HG02870 (cell line): ENCODE measurements around the gene CDK5RAP2.

Source experiments
- ATAC-seq: cut with Tn5 transposase; IDR thresholded peaks from one replicate; pipeline ENCODE4 v1.9.1; 2021; ENCODE audit warnings: mild to moderate bottlenecking, moderate library complexity; ENCODE audit not compliant: unreplicated experiment

The CDK5RAP2 gene

DNA sequence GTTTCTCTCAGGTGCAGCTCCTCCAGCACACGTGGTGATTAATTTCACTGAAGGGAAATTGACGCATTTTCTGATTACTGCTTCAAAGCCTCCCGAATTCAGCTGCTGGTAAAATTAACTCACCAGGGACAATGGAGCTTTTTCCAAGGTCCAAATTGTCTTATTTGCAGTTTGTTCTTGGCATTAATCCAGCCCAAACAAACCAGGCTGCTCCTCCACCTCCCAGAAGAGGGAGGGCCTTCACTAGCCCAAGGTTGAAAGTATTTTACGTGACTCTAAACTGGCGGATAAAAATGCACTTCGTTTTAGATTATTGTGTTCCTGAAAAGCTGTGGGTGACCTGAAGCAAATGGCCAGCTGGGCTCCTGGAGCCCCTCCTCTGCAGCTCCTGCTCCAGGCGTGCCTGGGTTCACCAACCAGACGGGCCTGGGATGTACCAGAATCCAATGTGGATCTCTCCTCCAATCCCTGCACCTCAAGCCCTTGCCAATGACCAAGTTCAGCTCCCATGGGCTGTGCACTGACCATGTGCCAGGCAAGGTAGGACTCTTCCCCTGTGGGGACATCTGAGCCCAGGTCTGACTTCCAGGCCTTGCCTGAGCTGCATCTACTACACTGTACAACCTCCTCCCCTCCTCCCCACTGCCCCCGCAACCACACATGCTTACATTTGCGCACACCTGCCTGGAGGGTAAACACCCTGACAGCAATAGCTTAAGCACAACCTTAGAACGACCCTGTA, 193.4 kb downstream of the CDK5RAP2 start:
- ATAC-seq, result no peak

DNA sequence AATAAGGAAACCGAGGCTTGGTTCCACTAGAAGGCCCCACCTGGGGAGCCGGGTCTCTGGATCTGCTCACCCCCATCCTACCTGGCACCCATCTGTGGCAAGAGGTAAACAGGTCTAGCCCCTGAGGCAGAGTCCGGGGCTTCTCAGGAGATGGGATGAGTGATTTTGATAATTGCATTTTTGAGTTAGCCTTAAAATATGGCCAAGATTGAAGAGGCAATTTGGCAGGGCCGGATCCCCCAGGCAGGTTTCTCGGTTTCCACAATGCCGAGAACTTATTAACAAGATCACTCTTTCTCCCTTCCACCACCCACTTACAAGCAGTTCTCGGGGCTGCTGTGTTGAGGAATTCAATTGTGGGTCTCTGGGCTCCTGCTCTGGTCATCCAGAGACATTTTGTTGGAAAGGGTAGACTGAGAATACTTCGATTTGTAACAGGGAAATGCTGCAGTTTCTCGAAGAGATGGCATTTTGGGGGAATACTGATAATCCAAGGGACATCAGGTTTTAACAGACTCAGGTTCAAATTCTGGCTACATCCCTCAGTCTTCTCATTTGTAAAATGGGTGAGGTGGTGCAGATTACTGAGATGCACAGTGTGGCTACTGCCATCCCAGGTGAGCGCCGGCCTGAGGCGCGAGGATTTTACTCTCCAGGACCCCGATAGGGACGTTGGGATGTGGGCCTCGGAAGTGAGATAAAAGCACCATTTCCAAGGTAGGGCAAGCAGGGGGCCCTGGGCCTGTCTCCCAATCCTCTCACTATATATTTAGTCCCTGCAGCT, 194.2 kb downstream of the CDK5RAP2 start:
- no peak for ATAC-seq

DNA sequence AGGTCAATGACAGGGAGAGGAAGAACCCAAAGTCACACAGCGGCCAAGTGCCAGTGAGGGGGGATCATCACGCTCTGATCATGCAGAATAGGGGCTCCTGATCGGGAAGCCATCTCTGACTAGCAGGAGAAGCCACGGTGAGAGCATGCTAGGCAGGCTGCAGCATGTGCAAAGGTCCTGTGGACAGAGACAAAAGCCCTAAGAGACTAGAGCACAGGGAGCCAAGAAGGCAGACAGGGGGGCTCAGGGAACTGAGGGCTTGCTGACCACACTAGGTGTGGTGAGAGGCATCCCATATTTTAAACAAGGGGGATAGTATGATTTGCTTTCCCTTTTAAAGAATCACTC, 195.1 kb downstream of the CDK5RAP2 start:
- ATAC-seq, result no peak

DNA sequence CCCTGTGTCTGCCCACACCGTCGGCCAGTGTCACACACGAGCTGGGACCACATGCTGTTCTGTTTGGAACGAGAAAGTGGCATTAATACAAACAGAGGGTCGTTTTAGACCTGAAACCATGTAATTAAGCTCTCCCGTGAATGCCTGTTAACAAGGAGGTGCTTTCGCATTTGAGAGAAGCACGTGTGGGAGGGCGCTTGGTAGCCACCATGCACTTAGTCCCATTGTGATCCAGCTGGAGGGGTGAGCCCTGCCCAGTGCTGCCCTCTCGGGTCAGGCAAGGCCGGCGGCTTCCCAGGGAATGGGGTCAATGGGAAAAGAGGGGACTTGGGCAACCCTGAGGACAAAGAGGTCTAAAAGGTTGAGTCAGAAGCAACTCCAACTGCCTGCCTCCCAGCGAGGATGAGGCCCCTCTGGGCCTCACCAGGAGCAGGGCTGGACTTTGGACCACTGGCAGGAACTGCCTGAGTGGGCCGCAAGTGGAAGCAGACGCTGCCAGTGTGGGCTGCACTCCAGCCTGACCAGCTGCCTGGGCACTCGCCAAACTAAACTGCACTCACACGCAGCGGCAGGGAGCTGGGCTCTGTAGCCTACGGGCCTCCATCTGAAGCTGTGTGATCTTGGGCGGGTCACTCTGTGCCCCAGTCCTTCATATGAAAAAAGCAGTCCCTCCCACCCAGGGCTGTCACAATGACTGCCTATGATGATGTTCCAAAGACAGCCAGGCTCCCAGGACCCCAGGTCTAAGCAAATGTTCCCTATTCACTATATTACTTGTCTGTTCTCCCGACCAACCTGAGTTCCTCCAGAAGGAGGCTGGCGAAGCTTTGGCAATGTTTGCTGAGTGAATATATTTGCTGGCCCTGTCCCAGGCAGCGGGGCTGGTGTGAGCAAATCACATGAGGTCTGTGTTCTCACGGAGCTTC, 195.7 kb downstream of the CDK5RAP2 start:
- no peak for ATAC-seq

DNA sequence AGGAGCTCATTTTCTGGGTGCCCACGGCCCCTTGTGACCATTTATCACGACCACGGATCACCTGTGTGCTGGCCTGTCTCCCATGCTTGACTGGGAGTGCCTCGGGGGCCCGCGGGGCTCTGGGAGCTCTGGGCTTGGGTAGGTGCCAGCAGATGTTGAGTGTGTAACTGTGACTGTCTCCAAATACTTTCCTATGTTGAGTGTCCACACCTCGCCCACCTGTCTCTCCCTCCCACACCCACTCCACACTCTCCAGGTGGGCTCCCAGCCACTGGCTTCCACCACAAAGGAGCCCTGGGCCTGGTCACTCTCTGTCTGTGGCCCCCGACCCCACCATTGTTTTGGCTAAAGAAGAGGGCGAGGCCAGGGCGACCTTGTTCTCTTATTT, 196.4 kb downstream of the CDK5RAP2 start:
- no peak for ATAC-seq

DNA sequence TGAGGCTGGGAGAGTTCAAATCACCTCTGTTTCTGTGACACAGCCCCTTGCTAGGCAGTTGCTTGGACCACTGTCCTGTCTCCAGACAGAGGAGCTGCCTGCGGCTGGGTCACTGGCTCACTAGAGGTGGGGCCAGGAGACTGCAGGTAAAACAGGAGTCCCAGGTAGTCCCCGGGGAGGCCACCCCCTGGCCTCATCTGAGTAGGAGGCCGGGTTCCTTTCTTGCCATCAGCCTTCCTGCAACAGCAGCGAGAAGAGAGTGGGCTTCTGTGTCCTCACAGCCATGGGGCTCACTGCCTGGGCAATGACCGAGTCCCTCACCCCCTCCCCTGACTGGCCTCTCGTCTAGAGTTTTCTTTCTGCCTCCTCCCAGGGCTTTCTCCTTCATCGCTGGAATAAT, 197.5 kb downstream of the CDK5RAP2 start:
- ATAC-seq, result no peak

DNA sequence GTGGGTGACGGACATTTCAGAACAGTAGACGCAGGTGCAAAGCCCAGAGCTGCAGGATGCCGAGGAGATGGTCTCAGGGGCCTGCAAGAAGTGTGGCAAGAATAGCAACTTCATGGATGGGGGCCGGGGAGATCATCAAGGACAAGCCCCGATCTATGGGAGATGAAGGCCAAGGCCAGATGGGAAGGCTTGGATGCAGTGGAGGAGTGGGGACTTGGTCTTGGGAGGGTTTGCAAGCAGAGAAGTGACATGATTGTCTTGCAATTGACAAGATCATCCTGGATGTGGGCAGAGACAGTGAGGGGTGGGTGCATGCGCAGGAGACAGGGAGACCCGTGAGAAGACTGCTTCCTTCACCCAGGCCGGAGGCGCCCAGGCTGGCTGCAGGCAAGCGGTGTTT, 198.1 kb downstream of the CDK5RAP2 start:
- no peak for ATAC-seq

DNA sequence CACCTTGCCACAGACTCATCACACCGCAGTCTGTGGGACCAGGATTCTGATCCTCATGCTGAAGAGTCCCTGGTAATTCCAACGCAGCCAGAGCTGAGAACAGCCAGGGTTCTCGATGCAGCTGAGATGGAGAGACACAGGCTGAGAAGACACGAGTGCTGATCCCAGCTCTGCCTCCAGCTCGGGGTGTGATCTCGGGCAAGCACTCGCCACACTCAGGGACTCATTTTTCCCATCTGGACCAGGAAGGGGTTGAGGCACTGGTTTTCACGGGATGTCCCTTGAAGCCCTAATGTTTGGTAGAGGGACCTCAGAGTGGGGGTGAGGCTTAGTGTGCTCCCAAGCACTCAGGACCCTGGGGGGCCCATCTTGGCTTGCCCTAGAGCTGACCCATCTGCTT, 200.4 kb downstream of the CDK5RAP2 start:
- no peak for ATAC-seq

DNA sequence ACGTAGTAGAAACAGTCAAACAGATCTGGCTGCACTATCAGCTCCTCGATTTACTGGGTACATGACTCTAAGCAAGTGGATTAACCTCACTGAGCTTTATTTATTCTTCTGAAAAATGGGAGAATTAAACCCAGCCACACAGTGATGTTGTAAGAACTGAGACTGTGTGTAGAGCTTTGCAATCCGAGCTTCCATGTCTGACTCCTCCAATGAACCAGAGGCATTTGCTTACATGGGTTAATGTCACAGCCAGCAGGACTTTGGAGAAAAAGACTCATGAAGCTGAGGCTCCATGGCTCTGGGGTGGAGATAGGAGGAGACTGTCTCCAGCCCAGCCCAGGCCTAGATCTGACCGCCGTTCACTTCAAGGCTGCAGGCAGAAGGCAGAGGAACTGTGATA, 201.3 kb downstream of the CDK5RAP2 start:
- no peak for ATAC-seq

DNA sequence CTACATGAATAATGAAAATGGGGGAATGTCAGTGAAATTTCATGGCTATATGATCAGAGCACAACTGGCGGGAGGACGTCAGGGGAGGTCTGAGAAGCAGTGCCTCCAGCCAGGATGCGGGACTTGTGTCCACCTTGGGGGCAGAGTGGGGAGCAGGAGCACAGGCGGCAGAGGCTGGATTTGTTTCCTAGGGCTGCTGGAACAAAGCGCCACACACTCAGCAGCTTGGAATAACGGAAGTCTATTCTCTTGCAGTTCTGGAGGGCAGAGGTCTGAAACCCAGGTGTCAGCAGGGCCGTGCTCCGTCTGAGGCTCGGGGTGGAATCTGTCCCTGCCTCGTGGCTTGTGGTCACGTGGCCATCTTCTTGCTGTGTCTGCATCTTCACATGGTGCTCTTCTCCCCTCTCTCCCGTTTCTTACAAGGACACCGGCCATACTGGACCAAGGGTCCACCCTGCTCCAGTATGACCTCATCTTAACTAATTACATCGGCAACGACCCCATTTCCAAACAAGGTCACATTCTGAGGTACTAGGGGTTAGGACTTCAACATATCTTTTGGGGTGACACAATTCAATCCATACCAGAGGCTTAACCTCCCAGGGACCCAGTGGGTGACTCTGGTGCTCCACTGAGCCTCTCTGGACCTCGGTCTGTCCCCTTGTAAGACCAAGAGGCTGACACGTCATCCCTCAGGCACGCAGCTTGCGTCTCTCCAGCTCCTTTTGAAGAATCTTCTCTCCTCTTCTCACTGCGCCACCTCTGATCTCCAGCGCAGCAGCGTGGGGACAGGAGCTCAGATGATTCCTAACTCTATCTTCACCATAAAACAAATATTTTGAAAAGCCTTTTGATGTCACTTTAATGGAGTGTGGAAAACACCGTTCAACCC, 202.5 kb downstream of the CDK5RAP2 start:
- ATAC-seq, result no peak

DNA sequence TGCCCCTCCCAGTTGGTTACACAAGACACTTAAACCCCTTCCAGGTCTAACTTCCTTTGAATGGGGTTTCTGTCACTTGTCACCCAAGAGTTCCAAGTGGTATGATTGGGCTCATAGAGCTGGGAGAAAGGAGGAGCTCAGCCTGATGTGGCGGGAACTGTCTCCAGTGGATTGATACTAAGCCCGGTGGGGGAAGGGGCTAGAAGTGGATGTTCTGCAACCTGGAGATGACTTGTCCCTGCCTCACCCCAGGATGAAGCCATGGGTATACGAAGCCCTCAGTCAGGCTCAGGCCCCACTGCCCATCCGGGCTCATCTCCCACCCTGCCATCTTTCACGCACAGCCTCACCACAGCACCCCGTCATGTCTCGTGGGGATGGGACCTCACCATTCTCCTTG, 203.9 kb downstream of the CDK5RAP2 start:
- ATAC-seq, result no peak

DNA sequence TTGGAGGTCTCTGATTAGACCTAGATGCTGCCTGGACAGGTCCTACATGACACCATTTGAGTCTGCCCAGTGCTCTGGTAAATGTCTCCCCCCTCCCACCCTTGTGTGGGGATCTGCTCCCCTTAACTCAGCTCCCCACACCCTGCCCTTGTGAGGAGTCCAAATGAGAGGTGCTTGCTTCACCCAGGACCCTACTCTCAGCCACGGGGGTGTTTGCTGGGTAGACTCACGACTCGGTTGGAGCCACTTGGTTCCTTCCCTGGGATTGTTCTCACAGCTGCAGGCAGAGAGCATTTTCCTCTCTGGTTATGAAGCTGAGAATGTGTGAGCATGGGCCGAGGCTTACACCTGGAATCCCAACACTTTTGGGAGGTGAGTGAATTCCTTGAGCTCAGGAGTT, 204.7 kb downstream of the CDK5RAP2 start:
- ATAC-seq, result no peak

DNA sequence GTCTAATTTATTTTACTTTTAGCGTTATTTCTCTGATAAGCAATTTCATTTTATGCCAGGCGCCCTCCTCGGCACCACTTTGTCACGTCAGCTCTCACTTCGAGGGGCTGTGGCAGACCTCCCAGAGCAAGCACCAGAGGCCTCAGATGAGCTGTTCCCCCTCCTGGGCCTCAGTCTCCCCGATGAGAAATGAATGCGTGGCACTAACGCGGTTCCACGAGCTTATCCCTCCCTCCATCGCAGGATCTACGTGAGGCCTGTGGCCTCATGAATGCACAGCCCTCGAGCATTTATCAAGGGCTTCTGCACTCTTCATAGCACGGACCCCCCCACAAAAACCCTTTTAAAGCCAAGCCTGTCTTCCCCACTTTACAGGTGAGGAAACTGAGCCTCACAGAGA, 205.2 kb downstream of the CDK5RAP2 start:
- no peak for ATAC-seq

DNA sequence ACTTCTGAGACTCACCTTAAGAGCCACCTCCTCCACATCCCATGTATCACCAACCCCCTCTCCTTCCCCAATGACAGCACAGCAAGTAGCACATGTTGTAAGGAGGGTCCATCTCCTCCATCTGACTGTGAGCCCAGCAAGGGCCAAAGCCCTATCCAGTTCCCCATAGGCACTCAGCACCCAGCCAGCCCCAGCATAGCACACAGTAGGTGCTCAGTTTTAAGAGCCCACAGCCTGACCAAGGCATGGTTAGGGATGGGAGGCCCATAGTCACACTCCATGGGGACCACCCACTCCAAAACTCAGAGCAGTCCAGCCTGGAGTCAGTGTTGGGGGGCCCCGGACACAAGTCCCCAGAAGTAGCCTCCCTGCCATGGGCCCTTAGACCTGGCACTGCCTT, 205.7 kb downstream of the CDK5RAP2 start:
- ATAC-seq, result no peak

DNA sequence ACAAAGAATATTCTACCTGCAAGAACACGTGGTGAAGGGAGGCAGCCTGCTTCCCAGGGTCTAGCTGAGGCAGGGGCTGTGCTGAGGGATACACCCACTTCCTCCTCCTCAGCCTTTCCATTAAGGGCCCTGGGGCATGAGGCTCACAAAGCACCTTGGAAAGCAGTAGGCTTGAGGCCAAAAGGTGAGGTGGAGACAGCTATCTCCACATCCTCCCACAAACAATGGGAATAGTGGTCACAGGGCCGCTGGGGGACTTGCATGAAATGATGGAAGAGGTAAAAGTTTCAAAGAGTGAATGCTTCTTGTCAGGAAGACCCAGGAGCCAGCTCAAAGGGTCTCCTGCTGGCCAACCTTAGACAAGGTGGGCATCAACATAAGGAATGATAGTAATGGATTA, 207.9 kb downstream of the CDK5RAP2 start:
- no peak for ATAC-seq

DNA sequence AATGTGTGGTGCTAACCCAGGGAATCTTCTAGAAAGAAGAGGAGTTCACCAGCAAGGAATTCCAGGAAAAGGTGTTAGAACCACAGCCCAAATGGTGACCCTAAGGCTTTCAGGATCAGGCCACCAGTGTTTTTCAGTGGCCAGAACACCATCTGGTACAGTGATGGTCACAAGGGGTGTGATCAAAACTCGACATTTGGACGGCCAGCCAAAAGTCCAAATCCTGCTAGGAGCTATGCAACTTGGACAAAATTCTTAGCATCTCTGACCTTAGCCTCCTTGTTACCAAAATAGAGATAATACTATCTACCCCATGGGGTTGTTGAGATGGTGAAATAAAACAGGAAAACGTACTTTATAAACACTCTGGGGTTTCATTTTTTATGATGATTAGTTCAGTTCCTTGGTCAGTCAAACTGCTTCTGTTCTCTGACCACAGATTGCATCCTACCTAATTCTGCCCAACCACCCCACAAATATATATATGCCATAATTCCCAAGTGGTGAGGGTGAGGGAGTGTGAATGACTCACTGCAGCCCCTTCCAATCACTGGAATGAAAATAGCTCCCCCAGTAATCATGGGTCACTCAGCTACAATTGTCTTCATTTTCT, 210.3 kb downstream of the CDK5RAP2 start:
- no peak for ATAC-seq

DNA sequence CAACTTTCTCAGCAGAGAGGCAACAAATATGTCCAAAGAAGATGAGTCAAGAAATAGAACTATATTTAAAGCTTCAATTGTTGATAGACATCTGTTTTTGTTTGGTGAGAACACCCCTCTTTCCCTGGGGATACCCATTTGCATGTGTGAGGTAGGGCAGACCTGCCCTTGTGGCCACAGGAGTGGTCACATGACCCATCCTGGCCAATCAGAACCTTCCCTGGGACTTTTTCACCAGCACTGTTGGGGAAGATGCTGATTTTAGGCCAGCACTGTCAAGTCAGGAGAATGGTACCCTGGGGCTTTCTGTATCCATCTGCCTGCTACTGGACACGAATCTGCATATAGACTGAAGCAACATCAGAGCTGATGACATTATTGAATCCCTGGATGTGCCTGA, 211.2 kb downstream of the CDK5RAP2 start:
- ATAC-seq, result no peak

DNA sequence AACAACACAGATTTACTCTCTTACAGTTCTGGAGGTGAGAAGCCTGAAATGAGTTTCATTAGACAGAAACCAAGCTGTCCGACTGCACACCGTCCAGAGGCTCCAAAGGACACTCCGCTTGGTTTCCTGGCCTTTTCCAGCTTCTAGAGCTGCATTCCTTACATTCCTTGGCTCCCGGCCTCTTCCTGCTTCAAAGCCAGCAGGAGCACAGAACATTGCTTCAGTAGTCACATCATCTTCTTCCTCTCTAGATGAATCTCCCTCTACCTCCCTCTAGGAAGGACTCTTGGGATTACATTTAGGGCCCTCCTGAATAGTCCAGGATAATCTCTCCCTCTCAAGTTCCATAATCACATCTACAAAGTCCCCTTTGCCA, 213.3 kb downstream of the CDK5RAP2 start:
- no peak for ATAC-seq

DNA sequence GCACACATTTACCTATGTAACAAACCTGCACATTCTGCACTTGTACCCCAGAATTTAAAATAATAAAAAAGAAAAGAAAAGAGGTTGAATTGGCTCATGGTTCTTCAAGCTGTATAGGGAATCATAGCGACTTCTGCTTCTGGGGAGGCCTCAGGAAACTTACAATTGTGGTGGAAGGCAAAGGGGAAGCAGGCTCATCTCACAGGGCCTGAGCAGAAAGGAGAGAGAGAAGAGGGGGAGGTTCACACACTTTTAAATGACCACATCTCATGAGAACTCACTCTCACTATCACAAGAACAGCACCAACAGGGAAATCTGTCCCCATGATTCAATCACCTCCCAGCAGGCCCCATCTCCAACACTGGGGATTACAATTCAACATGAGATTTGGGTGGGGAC, 214.6 kb downstream of the CDK5RAP2 start:
- no peak for ATAC-seq

DNA sequence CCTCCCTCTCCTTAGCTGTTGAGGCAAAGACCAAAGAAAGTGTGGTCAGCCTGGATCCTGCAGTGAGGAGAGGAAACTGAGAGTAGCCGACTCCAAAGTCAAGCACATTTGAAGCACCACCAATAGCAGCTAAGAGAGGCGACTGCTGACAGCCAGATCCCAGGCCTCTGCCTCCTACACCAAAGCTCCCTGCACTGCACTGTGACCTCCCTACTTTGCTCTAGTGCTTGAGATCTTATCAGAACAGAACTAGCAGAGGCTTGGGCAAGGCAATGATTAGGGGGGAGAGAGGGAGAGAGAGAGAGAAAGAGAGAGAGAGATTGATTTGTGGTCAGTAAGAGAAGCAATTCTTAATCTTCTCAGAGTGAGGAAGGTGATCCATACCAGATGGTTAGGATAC, 216.3 kb downstream of the CDK5RAP2 start:
- no peak for ATAC-seq
